GM12878 (cell line): ENCODE results near the gene SPATA16. TPM values are rescaled to one million over a fixed set of nuclear protein-coding genes. Genes with fewer than 3 reads are reported as not detected.

ENCODE experiments used
- ATAC-seq: fragments of 200-7000 bp; cut with Tn5 transposase; 3 replicates; pipeline ENCODE4 v1.9.1; 2020; ENCODE audit warnings: mild to moderate bottlenecking, moderate library complexity
- BruUV-seq: library from RNA; stranded (reverse); fragments of 400-500 nt; replicated peaks from 2 replicates; lab custom pipeline; 2021; lab: Mats Ljungman, UMichigan
- CTCF ChIA-PET: fragments of 300-600 bp; sonication (Branson Sonifier 250); formaldehyde crosslinking; extraction: SDS; loops from one replicate; lab custom pipeline; 2021; ENCODE audit warnings: inconsistent platforms; lab: Yijun Ruan, JAX
- POLR2A ChIA-PET: fragments of 350-600 bp; formaldehyde crosslinking; extraction: SDS; loops from one replicate; lab custom pipeline; 2021; ENCODE audit warnings: inconsistent platforms; lab: Charles Lee
- RAD21 ChIA-PET: fragments of 300-600 bp; sonication (Branson Sonifier 250); formaldehyde crosslinking; loops from one replicate; lab custom pipeline; 2023; ENCODE audit warnings: antibody characterized with exemption; ENCODE audit not compliant: unreplicated experiment; lab: Charles Lee
- SMC1A ChIA-PET: fragments of 300-600 bp; sonication (Branson Sonifier 250); formaldehyde crosslinking; loops from one replicate; lab custom pipeline; 2023; ENCODE audit not compliant: unreplicated experiment, uncharacterized antibody; lab: Charles Lee
- DNase-seq: peaks from one replicate; pipeline ENCODE4 v3.0.0-alpha.2; 2011; ENCODE audit warnings: low read depth, low spot score
- FAIRE-seq: peaks from 3 replicates; lab custom pipeline; 2011; peaks lifted over from hg19 to GRCh38; lab: Jason Lieb, UNC
- H2AFZ ChIP-seq: 2 replicates; pipeline ENCODE4 v1.6.0; 2011; ENCODE audit warnings: low read depth, low read length, control low read depth; ENCODE audit not compliant: control insufficient read depth
- H3K27ac ChIP-seq: 2 replicates; pipeline ENCODE4 v1.5.1; 2011; ENCODE audit warnings: control low read depth; ENCODE audit not compliant: control insufficient read depth, insufficient read depth
- H3K27me3 ChIP-seq, 2 experiments: replicated peaks in 1 of 2; 2 replicates each; pipeline versions ENCODE4 v1.6.0 to v1.6.1; 2011; ENCODE audit warnings: low read length in 1 of 2; ENCODE audit not compliant: control insufficient read depth in 2 of 2, insufficient read depth in 2 of 2
- H3K36me3 ChIP-seq, 2 experiments: 2 replicates each; pipeline ENCODE4 v1.5.1; 2011; ENCODE audit warnings: low read length in 1 of 2; ENCODE audit not compliant: control insufficient read depth in 2 of 2, insufficient read depth in 2 of 2
- H3K4me1 ChIP-seq: 2 replicates; pipeline ENCODE4 v1.6.1; 2011; ENCODE audit warnings: mild to moderate bottlenecking, low read length, moderate library complexity, mixed read lengths; ENCODE audit not compliant: control insufficient read depth, insufficient read depth
- H3K4me2 ChIP-seq: 2 replicates; pipeline ENCODE4 v1.6.0; 2011; ENCODE audit warnings: control low read depth; ENCODE audit not compliant: control insufficient read depth, insufficient read depth
- H3K4me3 ChIP-seq: fragments of 200-600 bp; sonication (generic); 2 replicates; pipeline ENCODE4 v1.5.1; 2016
- H3K79me2 ChIP-seq: 2 replicates; pipeline ENCODE4 v1.6.0; 2011; ENCODE audit warnings: low read length; ENCODE audit not compliant: control insufficient read depth, insufficient read depth
- H3K9ac ChIP-seq: 2 replicates; pipeline ENCODE4 v1.8.0; 2011; ENCODE audit warnings: low read length, control low read depth, mixed read lengths; ENCODE audit not compliant: control insufficient read depth, insufficient read depth
- H3K9me3 ChIP-seq: replicated peaks from 3 replicates; pipeline ENCODE4 v1.5.1; 2011; ENCODE audit warnings: mild to moderate bottlenecking, low read length; ENCODE audit not compliant: control insufficient read depth, insufficient read depth
- H4K20me1 ChIP-seq: 2 replicates; pipeline ENCODE4 v1.6.0; 2011; ENCODE audit not compliant: control insufficient read depth, insufficient read depth
- GATAD2B ChIP-seq: fragments of 450-650 bp; conservative IDR thresholded peaks from 2 replicates; pipeline ENCODE4 v1.6.1; 2017; ENCODE audit warnings: low read depth, mild to moderate bottlenecking, moderate library complexity
- IKZF2 ChIP-seq, 2 experiments: fragments of 450-650 bp; IDR thresholded peaks; 2 replicates each; pipeline ENCODE4 v1.6.1; 2017; ENCODE audit warnings: mild to moderate bottlenecking in 2 of 2, moderate library complexity in 2 of 2
- MTA2 ChIP-seq: fragments of 450-650 bp; IDR thresholded peaks from 2 replicates; pipeline ENCODE4 v1.6.1; 2016; ENCODE audit warnings: low read depth, mild to moderate bottlenecking, moderate library complexity
- MTA3 ChIP-seq: IDR thresholded peaks from 2 replicates; pipeline ENCODE4 v1.6.1; 2012; ENCODE audit warnings: low read length, inconsistent platforms, borderline replicate concordance
- MYC ChIP-seq: IDR thresholded peaks from 2 replicates; pipeline ENCODE4 v1.6.1; 2011; ENCODE audit warnings: mild to moderate bottlenecking, low read length, moderate library complexity, inconsistent platforms; ENCODE audit not compliant: insufficient read depth, insufficient replicate concordance, insufficient read length, severe bottlenecking
- NR2C1 ChIP-seq: fragments of 450-650 bp; IDR thresholded peaks from 2 replicates; pipeline ENCODE4 v1.6.1; 2017; ENCODE audit warnings: antibody characterized with exemption, mild to moderate bottlenecking, moderate library complexity
- NR2F1 ChIP-seq: fragments of 450-650 bp; conservative IDR thresholded peaks from 2 replicates; pipeline ENCODE4 v1.6.1; 2017; ENCODE audit warnings: mild to moderate bottlenecking
- POLR2AphosphoS2 ChIP-seq: IDR thresholded peaks from 2 replicates; pipeline ENCODE4 v1.6.1; 2011; ENCODE audit warnings: low read depth, mild to moderate bottlenecking, low read length, improper control_type of control experiment, moderate library complexity
- POLR2AphosphoS5 ChIP-seq: IDR thresholded peaks from 2 replicates; pipeline ENCODE4 v1.6.1; 2011; ENCODE audit warnings: mild to moderate bottlenecking, low read length, inconsistent platforms
- RCOR1 ChIP-seq: conservative IDR thresholded peaks from 2 replicates; pipeline ENCODE4 v1.6.1; 2012; ENCODE audit warnings: low read depth, low read length, improper control_type of control experiment
- SREBF2 ChIP-seq: IDR thresholded peaks from 2 replicates; pipeline ENCODE4 v1.6.1; 2012; ENCODE audit warnings: mild to moderate bottlenecking, low read length
- TCF12 ChIP-seq: IDR thresholded peaks from 2 replicates; pipeline ENCODE4 v1.6.1; 2011; ENCODE audit warnings: low read depth, mild to moderate bottlenecking, low read length
- WGBS: methylation state at CpG from one replicate; pipeline ENCODE4 v1.1.6; 2016; ENCODE audit warnings: low lambda C conversion rate; ENCODE audit not compliant: insufficient replicate concordance, insufficient coverage; ENCODE audit errors: missing lambda C conversion rate; 5-methylcytosine and 5-hydroxymethylcytosine counted together
- in situ Hi-C: fragments of 300-500 bp; cut with MboI; formaldehyde crosslinking; loops from 9 replicates; pipeline ENCODE4 v1.14.3; 2018; ENCODE audit warnings: mixed read lengths
- intact Hi-C: fragments of 100-400 bp; cut with micrococcal nuclease; formaldehyde crosslinking; loops from one replicate; pipeline ENCODE4 v1.14.2; 2022; ENCODE audit not compliant: unreplicated experiment
- polyA plus RNA-seq, 11 experiments: library from polyadenylated mRNA; depleted of rRNA in 4 of 11; unstranded in 6 of 11; stranded (reverse) in 5 of 11; fragments of >200 nt; fragmentation: Nextera tagmentation in 4 of 11; fragmentation: Illumina TruSeq in 1 of 11; extraction: Ambion mirVana in 4 of 11; extraction: Trizol in 1 of 11; gene quantifications; 1 replicate in 1 of 11; 2 replicates in 10 of 11; pipeline versions ENCODE4 v1.2.1 to v1.2.3, GENCODE V29; 2011 to 2016; ENCODE audit warnings: inconsistent platforms in 2 of 11, missing spikeins in 2 of 11, low read depth in 1 of 11
- total RNA-seq, 4 experiments: library from RNA; depleted of rRNA in 3 of 4; stranded (reverse); fragments of >200 nt in 3 of 4; fragmentation: Illumina TruSeq in 1 of 4; extraction: Trizol in 1 of 4; gene quantifications; 2 replicates each; pipeline versions ENCODE4 v1.2.1 to v1.2.3, GENCODE V29; 2013 to 2021
- TF ChIP-seq, protein P1 (sequence below): IDR thresholded peaks from 2 replicates; pipeline ENCODE4 v1.6.1; 2012; ENCODE audit warnings: improper control_type of control experiment, low read depth, low read length; ENCODE audit not compliant: insufficient replicate concordance
- TF ChIP-seq, protein P2 (sequence below): fragments of 450-650 bp; IDR thresholded peaks from 2 replicates; pipeline ENCODE4 v1.6.1; 2014; ENCODE audit warnings: mild to moderate bottlenecking
- TF ChIP-seq, protein P3 (sequence below): IDR thresholded peaks from 2 replicates; pipeline ENCODE4 v1.6.1; 2011; ENCODE audit warnings: borderline replicate concordance, low read depth, mild to moderate bottlenecking, moderate library complexity, low read length; ENCODE audit not compliant: insufficient read depth, poor library complexity, severe bottlenecking

The SPATA16 gene
- total and polyA plus RNA-seq, 10 of the 15 experiments (the other 5 are each of a cell fraction or from before 2014, with no cell fraction given), result 0.04 TPM; not detected in 9

DNA sequence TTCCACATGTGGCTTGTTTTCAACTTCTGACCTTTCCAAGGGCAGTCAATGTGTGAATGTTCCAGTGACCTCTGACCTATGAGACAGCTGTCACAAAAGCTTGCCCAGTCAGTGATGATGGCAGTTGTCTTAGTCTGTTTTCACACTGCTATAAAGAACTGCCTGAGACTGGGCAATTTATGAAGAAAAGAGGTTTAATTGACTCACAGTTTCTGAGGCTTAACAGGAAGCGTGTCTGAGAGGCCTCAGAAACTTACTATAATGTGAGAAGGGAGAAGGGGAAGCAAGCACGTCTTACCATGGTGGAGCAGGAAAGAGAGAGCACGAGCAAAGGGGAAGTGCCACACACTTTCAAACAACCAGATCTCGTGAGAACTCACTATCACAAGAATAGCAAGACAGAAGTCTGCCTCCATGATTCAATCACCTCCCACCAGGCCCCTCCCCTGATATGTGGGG lies 294.9 kb downstream of the SPATA16 start:
- in situ Hi-C loops (no loop called here), intact Hi-C loops (no loop called here)
- ATAC-seq, result peak; percentile 76
- H3K4me2 ChIP-seq, result no peak overlapping the region
- H3K4me3 ChIP-seq, result no peak overlapping the region
- peak overlapping the region; percentile 46; the same call in 1 of the 2 replicates for H2AFZ ChIP-seq
- H3K9ac ChIP-seq, result no peak overlapping the region
- H3K36me3 ChIP-seq, result no peaks in the 10 kb centered on the region
- no peaks in the 10 kb centered on the region for H3K79me2 ChIP-seq
- no peak for DNase-seq
- 0% methylated on average over 4 of the region's 4 CpGs for WGBS
- ChIA-PET POLR2A (interaction anchor here (0.6 kb wide), 1 partner anchor 12 kb away, joined by 4 read pairs; no protein-coding TSS in a partner anchor), CTCF (no interaction called here), RAD21 (no interaction called here), SMC1A (interaction anchor here (0.7 to 1.5 kb wide), 3 partner anchors 10 to 150 kb away, joined by 3 to 6 read pairs (median 3); no protein-coding TSS in a partner anchor)
- no TSS peak for BruUV-seq
- no peaks in the 10 kb centered on the region for H3K9me3 ChIP-seq
- no peaks in the 10 kb centered on the region for H3K27me3 ChIP-seq
- H3K4me1 ChIP-seq, result no peaks in the 10 kb centered on the region
- no peak overlapping the region for H3K27ac ChIP-seq
- FAIRE-seq, result no peak
- no peaks in the 10 kb centered on the region for H4K20me1 ChIP-seq
- peak; percentile 97 for TF ChIP-seq NR2F1
- no peak for TF ChIP-seq POLR2AphosphoS5
- TF ChIP-seq SREBF2, result no peak
- no peak for TF ChIP-seq GATAD2B
- no peak for TF ChIP-seq MYC
- TF ChIP-seq, protein P1, sequence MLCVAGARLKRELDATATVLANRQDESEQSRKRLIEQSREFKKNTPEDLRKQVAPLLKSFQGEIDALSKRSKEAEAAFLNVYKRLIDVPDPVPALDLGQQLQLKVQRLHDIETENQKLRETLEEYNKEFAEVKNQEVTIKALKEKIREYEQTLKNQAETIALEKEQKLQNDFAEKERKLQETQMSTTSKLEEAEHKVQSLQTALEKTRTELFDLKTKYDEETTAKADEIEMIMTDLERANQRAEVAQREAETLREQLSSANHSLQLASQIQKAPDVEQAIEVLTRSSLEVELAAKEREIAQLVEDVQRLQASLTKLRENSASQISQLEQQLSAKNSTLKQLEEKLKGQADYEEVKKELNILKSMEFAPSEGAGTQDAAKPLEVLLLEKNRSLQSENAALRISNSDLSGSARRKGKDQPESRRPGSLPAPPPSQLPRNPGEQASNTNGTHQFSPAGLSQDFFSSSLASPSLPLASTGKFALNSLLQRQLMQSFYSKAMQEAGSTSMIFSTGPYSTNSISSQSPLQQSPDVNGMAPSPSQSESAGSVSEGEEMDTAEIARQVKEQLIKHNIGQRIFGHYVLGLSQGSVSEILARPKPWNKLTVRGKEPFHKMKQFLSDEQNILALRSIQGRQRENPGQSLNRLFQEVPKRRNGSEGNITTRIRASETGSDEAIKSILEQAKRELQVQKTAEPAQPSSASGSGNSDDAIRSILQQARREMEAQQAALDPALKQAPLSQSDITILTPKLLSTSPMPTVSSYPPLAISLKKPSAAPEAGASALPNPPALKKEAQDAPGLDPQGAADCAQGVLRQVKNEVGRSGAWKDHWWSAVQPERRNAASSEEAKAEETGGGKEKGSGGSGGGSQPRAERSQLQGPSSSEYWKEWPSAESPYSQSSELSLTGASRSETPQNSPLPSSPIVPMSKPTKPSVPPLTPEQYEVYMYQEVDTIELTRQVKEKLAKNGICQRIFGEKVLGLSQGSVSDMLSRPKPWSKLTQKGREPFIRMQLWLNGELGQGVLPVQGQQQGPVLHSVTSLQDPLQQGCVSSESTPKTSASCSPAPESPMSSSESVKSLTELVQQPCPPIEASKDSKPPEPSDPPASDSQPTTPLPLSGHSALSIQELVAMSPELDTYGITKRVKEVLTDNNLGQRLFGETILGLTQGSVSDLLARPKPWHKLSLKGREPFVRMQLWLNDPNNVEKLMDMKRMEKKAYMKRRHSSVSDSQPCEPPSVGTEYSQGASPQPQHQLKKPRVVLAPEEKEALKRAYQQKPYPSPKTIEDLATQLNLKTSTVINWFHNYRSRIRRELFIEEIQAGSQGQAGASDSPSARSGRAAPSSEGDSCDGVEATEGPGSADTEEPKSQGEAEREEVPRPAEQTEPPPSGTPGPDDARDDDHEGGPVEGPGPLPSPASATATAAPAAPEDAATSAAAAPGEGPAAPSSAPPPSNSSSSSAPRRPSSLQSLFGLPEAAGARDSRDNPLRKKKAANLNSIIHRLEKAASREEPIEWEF, result no peak
- no peak for TF ChIP-seq POLR2AphosphoS2
- TF ChIP-seq NR2C1, result peak; percentile 81
- TF ChIP-seq IKZF2 (IDR thresholded peaks at IDR 0.05), result peak; percentile 52 to 57; a peak in 2 of 4 replicates
- TF ChIP-seq, protein P2, sequence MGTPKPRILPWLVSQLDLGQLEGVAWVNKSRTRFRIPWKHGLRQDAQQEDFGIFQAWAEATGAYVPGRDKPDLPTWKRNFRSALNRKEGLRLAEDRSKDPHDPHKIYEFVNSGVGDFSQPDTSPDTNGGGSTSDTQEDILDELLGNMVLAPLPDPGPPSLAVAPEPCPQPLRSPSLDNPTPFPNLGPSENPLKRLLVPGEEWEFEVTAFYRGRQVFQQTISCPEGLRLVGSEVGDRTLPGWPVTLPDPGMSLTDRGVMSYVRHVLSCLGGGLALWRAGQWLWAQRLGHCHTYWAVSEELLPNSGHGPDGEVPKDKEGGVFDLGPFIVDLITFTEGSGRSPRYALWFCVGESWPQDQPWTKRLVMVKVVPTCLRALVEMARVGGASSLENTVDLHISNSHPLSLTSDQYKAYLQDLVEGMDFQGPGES, result no peak
- TF ChIP-seq TCF12, result no peak
- no peak for TF ChIP-seq MTA3
- TF ChIP-seq RCOR1, result no peak
- peak; percentile 52; the same call in 1 of the 2 replicates for TF ChIP-seq MTA2
- TF ChIP-seq, protein P3, sequence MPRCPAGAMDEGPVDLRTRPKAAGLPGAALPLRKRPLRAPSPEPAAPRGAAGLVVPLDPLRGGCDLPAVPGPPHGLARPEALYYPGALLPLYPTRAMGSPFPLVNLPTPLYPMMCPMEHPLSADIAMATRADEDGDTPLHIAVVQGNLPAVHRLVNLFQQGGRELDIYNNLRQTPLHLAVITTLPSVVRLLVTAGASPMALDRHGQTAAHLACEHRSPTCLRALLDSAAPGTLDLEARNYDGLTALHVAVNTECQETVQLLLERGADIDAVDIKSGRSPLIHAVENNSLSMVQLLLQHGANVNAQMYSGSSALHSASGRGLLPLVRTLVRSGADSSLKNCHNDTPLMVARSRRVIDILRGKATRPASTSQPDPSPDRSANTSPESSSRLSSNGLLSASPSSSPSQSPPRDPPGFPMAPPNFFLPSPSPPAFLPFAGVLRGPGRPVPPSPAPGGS, result no peak
